GM23338 (cell line): ENCODE measurements around the gene LZTS3. TPM values are rescaled to one million over a fixed set of nuclear protein-coding genes. Genes with fewer than 3 reads are reported as not detected.

ENCODE experiments used
- ATAC-seq: fragments of 200-7000 bp; cut with Tn5 transposase; 3 replicates; pipeline ENCODE4 v1.9.1; 2020
- DNase-seq: peaks from one replicate; pipeline ENCODE4 v3.0.0-alpha.2; 2015; ENCODE audit warnings: low spot score
- H2AFZ ChIP-seq: fragments of 200-600 bp; sonication (generic); 2 replicates; pipeline ENCODE4 v1.8.0; 2016; ENCODE audit warnings: antibody characterized with exemption, mild to moderate bottlenecking, moderate library complexity
- H3F3A ChIP-seq: fragments of 200-600 bp; sonication (generic); replicated peaks from 2 replicates; pipeline ENCODE4 v1.8.0; 2017; ENCODE audit warnings: antibody characterized with exemption, mixed run types, low read depth
- H3K27ac ChIP-seq: fragments of 200-600 bp; sonication (generic); 2 replicates; pipeline ENCODE4 v1.6.1; 2016; ENCODE audit warnings: low read depth
- H3K27me3 ChIP-seq: fragments of 200-600 bp; sonication (generic); 2 replicates; pipeline ENCODE4 v1.8.0; 2016; ENCODE audit warnings: mild to moderate bottlenecking, mixed run types, moderate library complexity; ENCODE audit not compliant: insufficient read depth
- H3K36me3 ChIP-seq: fragments of 200-600 bp; sonication (generic); 2 replicates; pipeline ENCODE4 v1.8.0; 2016; ENCODE audit warnings: mild to moderate bottlenecking; ENCODE audit not compliant: insufficient read depth
- H3K4me1 ChIP-seq: fragments of 200-600 bp; sonication (generic); 2 replicates; pipeline ENCODE4 v1.8.0; 2016; ENCODE audit warnings: mild to moderate bottlenecking, moderate library complexity; ENCODE audit not compliant: insufficient read depth
- H3K4me2 ChIP-seq: fragments of 200-600 bp; sonication (generic); 2 replicates; pipeline ENCODE4 v1.7.1; 2017; ENCODE audit warnings: mixed run types
- H3K4me3 ChIP-seq: fragments of 200-600 bp; sonication (generic); 2 replicates; pipeline ENCODE4 v1.6.1; 2016; ENCODE audit warnings: mixed run types
- H3K79me2 ChIP-seq: fragments of 200-600 bp; sonication (generic); replicated peaks from 2 replicates; pipeline ENCODE4 v1.8.0; 2017; ENCODE audit warnings: mild to moderate bottlenecking; ENCODE audit not compliant: insufficient read depth
- H3K9me2 ChIP-seq: fragments of 200-600 bp; sonication (generic); 2 replicates; pipeline ENCODE4 v1.8.0; 2017; ENCODE audit not compliant: insufficient read depth
- H4K20me1 ChIP-seq: fragments of 200-600 bp; sonication (generic); replicated peaks from 2 replicates; pipeline ENCODE4 v1.8.0; 2017; ENCODE audit warnings: mild to moderate bottlenecking; ENCODE audit not compliant: insufficient read depth
- H3K27ac Mint-ChIP-seq: 2 replicates; pipeline ENCODE4 v1.8.0; 2020; ENCODE audit warnings: inconsistent platforms, mild to moderate bottlenecking, moderate library complexity, mixed read lengths
- H3K27me3 Mint-ChIP-seq: 3 replicates; pipeline ENCODE4 v1.8.0; 2022; ENCODE audit warnings: low read depth, mild to moderate bottlenecking, moderate library complexity, mixed read lengths, inconsistent platforms; ENCODE audit not compliant: insufficient read depth, poor library complexity
- H3K36me3 Mint-ChIP-seq: 3 replicates; pipeline ENCODE4 v1.8.0; 2021; ENCODE audit warnings: low read depth, mild to moderate bottlenecking, inconsistent platforms, moderate library complexity, mixed read lengths
- H3K4me1 Mint-ChIP-seq: 3 replicates; pipeline ENCODE4 v1.8.0; 2020; ENCODE audit warnings: mild to moderate bottlenecking, inconsistent platforms, mixed read lengths
- H3K4me3 Mint-ChIP-seq: 3 replicates; pipeline ENCODE4 v1.8.0; 2021; ENCODE audit warnings: moderate library complexity, mild to moderate bottlenecking, inconsistent platforms, mixed read lengths
- H3K9me3 Mint-ChIP-seq: 3 replicates; pipeline ENCODE4 v1.8.0; 2020; ENCODE audit warnings: moderate library complexity, mild to moderate bottlenecking, inconsistent platforms, mixed read lengths
- CREB1 ChIP-seq: fragments of 250-450 bp; sonication (Bioruptor Pico); IDR thresholded peaks from 2 replicates; pipeline ENCODE4 v1.5.0; 2020; ENCODE audit warnings: low read depth, mild to moderate bottlenecking, moderate library complexity
- EZH2 ChIP-seq: fragments of 200-600 bp; sonication (generic); IDR thresholded peaks from one replicate; pipeline ENCODE4 v1.8.0; 2017; ENCODE audit warnings: antibody characterized with exemption, mild to moderate bottlenecking, low read depth; ENCODE audit not compliant: unreplicated experiment
- EZH2phosphoT487 ChIP-seq: fragments of 200-600 bp; sonication (generic); IDR thresholded peaks from one replicate; pipeline ENCODE4 v1.8.1; 2018; ENCODE audit warnings: antibody characterized with exemption; ENCODE audit not compliant: unreplicated experiment
- JUNB ChIP-seq: IDR thresholded peaks from one replicate; pipeline ENCODE4 v1.6.1; 2016; ENCODE audit warnings: antibody characterized with exemption; ENCODE audit not compliant: unreplicated experiment
- NANOG ChIP-seq: IDR thresholded peaks from 2 replicates; pipeline ENCODE4 v1.6.1; 2016; ENCODE audit warnings: antibody characterized with exemption, borderline replicate concordance
- POLR2AphosphoS5 ChIP-seq: IDR thresholded peaks from 2 replicates; pipeline ENCODE4 v1.6.1; 2016; ENCODE audit warnings: antibody characterized with exemption, low read depth
- STAT1 ChIP-seq: IDR thresholded peaks from one replicate; pipeline ENCODE4 v1.6.1; 2016; ENCODE audit warnings: antibody characterized with exemption; ENCODE audit not compliant: unreplicated experiment
- ZNF114 ChIP-seq: fragments of 250-450 bp; sonication (Bioruptor Pico); IDR thresholded peaks from 2 replicates; pipeline ENCODE4 v1.5.0; 2020; ENCODE audit warnings: mild to moderate bottlenecking, moderate library complexity
- ZNF331 ChIP-seq: fragments of 250-450 bp; sonication (Bioruptor Pico); IDR thresholded peaks from 2 replicates; pipeline ENCODE4 v1.5.0; 2020; ENCODE audit warnings: low read depth, mild to moderate bottlenecking, moderate library complexity
- polyA plus RNA-seq: library from polyadenylated mRNA; unstranded; fragments of >200 nt; fragmentation: Nextera tagmentation; extraction: Ambion mirVana; gene quantifications from 2 replicates; pipeline ENCODE4 v1.2.1, GENCODE V29; 2016
- total RNA-seq: library from RNA; depleted of rRNA; stranded (reverse); fragments of >200 nt; shearing (Covaris generic); gene quantifications from 2 replicates; pipeline ENCODE4 v1.2.3, GENCODE V29; 2014
- TF ChIP-seq, protein P1 (sequence below): IDR thresholded peaks from one replicate; pipeline ENCODE4 v1.6.1; 2018; ENCODE audit warnings: antibody characterized with exemption; ENCODE audit not compliant: unreplicated experiment
- TF ChIP-seq, protein P2 (sequence below): IDR thresholded peaks from 2 replicates; pipeline ENCODE4 v1.6.1; 2016; ENCODE audit warnings: antibody characterized with exemption
- TF ChIP-seq, protein P3 (sequence below): fragments of 250-450 bp; sonication (Bioruptor Pico); IDR thresholded peaks from 2 replicates; pipeline ENCODE4 v1.5.0; 2020; ENCODE audit warnings: mild to moderate bottlenecking, moderate library complexity
- TF ChIP-seq, protein P4 (sequence below), 2 experiments: fragments of 200-600 bp in 1 of 2; sonication (generic) in 1 of 2; conservative IDR thresholded peaks; 2 replicates each; pipeline versions ENCODE4 v1.5.1 to v1.6.1; 2016 to 2017; ENCODE audit warnings: antibody characterized with exemption in 2 of 2, low read depth in 2 of 2, mild to moderate bottlenecking in 2 of 2, moderate library complexity in 1 of 2

LZTS3 gene
- total and polyA plus RNA-seq, 2 experiments from 2014 or later, result 9.7 to 40.7 TPM

DNA sequence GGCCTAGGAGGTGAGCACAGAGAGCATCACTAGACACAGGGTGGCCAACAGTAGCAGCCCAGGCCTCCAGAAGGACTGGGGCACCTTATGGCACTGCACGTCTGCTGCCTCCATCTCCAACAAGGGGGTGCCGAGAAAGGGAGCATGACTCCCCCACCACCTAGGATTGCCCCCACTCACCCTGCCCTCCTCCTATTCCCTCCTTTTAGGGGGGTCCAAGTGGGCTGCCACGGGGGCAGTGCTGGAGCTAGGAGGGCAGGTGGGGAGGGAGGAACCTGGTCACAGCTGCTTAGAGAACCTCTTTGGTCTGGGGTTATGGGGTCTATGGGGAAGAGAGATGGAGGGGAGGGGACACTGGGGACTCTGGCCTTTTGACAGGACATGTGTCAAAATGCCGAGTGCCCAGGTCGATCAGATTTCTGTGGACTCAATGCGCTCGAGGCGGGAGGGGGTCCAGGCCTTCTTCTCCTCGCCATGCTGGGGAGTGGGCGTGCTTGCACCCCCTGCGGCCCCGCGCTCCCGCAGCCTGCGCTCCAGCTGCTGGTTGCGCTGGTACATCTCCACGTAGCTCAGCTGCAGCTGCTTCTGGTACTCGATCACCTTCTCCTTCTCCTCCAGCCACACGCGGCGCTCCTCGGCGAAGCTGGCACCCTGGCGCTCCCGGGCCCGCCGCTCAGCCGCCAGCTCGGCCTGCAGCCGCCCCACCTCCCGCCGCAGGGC lies 9.1 kb downstream of the LZTS3 start:
- no peak for TF ChIP-seq POLR2AphosphoS5
- TF ChIP-seq, protein P1, sequence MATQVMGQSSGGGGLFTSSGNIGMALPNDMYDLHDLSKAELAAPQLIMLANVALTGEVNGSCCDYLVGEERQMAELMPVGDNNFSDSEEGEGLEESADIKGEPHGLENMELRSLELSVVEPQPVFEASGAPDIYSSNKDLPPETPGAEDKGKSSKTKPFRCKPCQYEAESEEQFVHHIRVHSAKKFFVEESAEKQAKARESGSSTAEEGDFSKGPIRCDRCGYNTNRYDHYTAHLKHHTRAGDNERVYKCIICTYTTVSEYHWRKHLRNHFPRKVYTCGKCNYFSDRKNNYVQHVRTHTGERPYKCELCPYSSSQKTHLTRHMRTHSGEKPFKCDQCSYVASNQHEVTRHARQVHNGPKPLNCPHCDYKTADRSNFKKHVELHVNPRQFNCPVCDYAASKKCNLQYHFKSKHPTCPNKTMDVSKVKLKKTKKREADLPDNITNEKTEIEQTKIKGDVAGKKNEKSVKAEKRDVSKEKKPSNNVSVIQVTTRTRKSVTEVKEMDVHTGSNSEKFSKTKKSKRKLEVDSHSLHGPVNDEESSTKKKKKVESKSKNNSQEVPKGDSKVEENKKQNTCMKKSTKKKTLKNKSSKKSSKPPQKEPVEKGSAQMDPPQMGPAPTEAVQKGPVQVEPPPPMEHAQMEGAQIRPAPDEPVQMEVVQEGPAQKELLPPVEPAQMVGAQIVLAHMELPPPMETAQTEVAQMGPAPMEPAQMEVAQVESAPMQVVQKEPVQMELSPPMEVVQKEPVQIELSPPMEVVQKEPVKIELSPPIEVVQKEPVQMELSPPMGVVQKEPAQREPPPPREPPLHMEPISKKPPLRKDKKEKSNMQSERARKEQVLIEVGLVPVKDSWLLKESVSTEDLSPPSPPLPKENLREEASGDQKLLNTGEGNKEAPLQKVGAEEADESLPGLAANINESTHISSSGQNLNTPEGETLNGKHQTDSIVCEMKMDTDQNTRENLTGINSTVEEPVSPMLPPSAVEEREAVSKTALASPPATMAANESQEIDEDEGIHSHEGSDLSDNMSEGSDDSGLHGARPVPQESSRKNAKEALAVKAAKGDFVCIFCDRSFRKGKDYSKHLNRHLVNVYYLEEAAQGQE, result no peak
- TF ChIP-seq ZNF331 (CRISPR knock-in tag), result no peak
- no peak for TF ChIP-seq EZH2phosphoT487
- no peak for TF ChIP-seq ZNF114 (CRISPR knock-in tag)
- TF ChIP-seq, protein P2, sequence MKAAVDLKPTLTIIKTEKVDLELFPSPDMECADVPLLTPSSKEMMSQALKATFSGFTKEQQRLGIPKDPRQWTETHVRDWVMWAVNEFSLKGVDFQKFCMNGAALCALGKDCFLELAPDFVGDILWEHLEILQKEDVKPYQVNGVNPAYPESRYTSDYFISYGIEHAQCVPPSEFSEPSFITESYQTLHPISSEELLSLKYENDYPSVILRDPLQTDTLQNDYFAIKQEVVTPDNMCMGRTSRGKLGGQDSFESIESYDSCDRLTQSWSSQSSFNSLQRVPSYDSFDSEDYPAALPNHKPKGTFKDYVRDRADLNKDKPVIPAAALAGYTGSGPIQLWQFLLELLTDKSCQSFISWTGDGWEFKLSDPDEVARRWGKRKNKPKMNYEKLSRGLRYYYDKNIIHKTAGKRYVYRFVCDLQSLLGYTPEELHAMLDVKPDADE, result no peak
- TF ChIP-seq, protein P3, sequence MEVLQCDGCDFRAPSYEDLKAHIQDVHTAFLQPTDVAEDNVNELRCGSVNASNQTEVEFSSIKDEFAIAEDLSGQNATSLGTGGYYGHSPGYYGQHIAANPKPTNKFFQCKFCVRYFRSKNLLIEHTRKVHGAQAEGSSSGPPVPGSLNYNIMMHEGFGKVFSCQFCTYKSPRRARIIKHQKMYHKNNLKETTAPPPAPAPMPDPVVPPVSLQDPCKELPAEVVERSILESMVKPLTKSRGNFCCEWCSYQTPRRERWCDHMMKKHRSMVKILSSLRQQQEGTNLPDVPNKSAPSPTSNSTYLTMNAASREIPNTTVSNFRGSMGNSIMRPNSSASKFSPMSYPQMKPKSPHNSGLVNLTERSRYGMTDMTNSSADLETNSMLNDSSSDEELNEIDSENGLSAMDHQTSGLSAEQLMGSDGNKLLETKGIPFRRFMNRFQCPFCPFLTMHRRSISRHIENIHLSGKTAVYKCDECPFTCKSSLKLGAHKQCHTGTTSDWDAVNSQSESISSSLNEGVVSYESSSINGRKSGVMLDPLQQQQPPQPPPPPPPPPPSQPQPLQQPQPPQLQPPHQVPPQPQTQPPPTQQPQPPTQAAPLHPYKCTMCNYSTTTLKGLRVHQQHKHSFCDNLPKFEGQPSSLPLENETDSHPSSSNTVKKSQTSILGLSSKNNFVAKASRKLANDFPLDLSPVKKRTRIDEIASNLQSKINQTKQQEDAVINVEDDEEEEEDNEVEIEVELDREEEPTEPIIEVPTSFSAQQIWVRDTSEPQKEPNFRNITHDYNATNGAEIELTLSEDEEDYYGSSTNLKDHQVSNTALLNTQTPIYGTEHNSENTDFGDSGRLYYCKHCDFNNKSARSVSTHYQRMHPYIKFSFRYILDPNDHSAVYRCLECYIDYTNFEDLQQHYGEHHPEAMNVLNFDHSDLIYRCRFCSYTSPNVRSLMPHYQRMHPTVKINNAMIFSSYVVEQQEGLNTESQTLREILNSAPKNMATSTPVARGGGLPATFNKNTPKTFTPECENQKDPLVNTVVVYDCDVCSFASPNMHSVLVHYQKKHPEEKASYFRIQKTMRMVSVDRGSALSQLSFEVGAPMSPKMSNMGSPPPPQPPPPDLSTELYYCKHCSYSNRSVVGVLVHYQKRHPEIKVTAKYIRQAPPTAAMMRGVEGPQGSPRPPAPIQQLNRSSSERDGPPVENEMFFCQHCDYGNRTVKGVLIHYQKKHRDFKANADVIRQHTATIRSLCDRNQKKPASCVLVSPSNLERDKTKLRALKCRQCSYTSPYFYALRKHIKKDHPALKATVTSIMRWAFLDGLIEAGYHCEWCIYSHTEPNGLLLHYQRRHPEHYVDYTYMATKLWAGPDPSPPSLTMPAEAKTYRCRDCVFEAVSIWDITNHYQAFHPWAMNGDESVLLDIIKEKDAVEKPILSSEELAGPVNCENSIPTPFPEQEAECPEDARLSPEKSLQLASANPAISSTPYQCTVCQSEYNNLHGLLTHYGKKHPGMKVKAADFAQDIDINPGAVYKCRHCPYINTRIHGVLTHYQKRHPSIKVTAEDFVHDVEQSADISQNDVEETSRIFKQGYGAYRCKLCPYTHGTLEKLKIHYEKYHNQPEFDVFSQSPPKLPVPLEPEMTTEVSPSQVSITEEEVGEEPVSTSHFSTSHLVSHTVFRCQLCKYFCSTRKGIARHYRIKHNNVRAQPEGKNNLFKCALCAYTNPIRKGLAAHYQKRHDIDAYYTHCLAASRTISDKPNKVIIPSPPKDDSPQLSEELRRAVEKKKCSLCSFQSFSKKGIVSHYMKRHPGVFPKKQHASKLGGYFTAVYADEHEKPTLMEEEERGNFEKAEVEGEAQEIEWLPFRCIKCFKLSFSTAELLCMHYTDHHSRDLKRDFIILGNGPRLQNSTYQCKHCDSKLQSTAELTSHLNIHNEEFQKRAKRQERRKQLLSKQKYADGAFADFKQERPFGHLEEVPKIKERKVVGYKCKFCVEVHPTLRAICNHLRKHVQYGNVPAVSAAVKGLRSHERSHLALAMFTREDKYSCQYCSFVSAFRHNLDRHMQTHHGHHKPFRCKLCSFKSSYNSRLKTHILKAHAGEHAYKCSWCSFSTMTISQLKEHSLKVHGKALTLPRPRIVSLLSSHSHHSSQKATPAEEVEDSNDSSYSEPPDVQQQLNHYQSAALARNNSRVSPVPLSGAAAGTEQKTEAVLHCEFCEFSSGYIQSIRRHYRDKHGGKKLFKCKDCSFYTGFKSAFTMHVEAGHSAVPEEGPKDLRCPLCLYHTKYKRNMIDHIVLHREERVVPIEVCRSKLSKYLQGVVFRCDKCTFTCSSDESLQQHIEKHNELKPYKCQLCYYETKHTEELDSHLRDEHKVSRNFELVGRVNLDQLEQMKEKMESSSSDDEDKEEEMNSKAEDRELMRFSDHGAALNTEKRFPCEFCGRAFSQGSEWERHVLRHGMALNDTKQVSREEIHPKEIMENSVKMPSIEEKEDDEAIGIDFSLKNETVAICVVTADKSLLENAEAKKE, result no peak
- no peak for TF ChIP-seq JUNB
- TF ChIP-seq CREB1, result no peak
- no peak for TF ChIP-seq NANOG
- no peak for TF ChIP-seq EZH2
- TF ChIP-seq STAT1, result no peak
- TF ChIP-seq, protein P4, sequence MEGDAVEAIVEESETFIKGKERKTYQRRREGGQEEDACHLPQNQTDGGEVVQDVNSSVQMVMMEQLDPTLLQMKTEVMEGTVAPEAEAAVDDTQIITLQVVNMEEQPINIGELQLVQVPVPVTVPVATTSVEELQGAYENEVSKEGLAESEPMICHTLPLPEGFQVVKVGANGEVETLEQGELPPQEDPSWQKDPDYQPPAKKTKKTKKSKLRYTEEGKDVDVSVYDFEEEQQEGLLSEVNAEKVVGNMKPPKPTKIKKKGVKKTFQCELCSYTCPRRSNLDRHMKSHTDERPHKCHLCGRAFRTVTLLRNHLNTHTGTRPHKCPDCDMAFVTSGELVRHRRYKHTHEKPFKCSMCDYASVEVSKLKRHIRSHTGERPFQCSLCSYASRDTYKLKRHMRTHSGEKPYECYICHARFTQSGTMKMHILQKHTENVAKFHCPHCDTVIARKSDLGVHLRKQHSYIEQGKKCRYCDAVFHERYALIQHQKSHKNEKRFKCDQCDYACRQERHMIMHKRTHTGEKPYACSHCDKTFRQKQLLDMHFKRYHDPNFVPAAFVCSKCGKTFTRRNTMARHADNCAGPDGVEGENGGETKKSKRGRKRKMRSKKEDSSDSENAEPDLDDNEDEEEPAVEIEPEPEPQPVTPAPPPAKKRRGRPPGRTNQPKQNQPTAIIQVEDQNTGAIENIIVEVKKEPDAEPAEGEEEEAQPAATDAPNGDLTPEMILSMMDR (conservative IDR thresholded peaks at IDR 0.05; ENCODE audit: low read depth in 2 of 2), result no peak
- H3K4me1 Mint-ChIP-seq, result peaks cover 26% of the 10 kb centered on the region
- Histone ChIP-seq H3K4me1 (peaks cover 7% of the 10 kb centered on the region), H3F3A (peaks cover 14% of the 10 kb centered on the region; the same call in 1 of the 2 replicates), H3K4me3 (no peak overlapping the region), H3K27ac (no peak overlapping the region), H3K36me3 (no peaks in the 10 kb centered on the region), H3K79me2 (peaks cover 4% of the 10 kb centered on the region), H2AFZ (no peak overlapping the region), H4K20me1 (0 out of 2 replicates have a peak, but pooled peaks cover under 1% of the 10 kb centered on the region), H3K9me2 (no peaks in the 10 kb centered on the region), H3K27me3 (peaks cover 5% of the 10 kb centered on the region; the same call in 1 of the 2 replicates), H3K4me2 (no peak overlapping the region)
- no peak overlapping the region for H3K27ac Mint-ChIP-seq
- ATAC-seq, result no peak
- no peak overlapping the region for H3K4me3 Mint-ChIP-seq
- no peak for DNase-seq
- peaks cover 25% of the 10 kb centered on the region for H3K27me3 Mint-ChIP-seq
- H3K9me3 Mint-ChIP-seq, result peaks cover 3% of the 10 kb centered on the region; the same call in 2 of the 3 replicates
- H3K36me3 Mint-ChIP-seq, result peaks cover 8% of the 10 kb centered on the region
